ENCODE measurements around the gene DELE1. TPM values are rescaled to one million over a fixed set of nuclear protein-coding genes. Genes with fewer than 3 reads are reported as not detected.

Gene DELE1
- polyA plus RNA-seq, 1 experiment: 110 TPM

DNA sequence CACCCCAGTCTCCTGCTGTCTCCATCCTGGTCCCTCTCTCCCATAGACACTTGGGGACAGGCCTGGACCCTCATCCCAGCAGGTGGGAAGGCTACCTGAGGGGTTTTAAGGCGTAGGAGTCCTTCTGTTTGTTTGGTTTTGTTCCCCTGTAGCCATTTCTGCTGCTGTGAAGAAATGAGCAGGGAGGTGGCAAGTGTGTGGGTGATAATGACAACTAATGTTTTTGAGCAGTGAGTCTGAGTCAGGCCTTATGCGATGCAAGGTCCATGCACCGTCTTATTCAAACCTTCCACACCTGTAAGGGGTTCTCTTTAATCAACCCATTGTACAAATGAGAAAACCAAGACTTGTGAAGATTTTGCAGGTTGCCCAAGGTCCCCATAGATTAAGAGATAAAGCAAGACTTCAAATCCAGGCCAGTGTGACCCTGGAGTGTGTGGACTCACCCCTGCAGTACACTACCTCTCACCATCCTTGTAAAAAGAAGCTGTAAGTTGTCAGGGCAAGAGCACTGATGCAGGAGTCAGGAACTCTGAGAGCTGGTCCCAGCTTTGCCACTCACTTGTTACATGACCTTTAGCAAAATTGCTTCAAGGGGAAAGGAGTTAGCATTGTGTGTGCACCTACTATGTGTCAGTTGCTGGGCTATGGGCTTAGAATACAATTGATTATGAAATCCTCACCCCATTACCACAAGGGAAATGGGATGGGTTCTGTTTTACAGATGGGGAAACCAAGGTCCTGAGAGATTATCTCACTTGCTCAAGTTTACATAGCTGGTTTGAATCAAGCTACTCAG lies 26.7 kb downstream of the DELE1 start:
- no peak for DNase-seq (ENCODE audit: low read depth)
- TF ChIP-seq, protein P1, sequence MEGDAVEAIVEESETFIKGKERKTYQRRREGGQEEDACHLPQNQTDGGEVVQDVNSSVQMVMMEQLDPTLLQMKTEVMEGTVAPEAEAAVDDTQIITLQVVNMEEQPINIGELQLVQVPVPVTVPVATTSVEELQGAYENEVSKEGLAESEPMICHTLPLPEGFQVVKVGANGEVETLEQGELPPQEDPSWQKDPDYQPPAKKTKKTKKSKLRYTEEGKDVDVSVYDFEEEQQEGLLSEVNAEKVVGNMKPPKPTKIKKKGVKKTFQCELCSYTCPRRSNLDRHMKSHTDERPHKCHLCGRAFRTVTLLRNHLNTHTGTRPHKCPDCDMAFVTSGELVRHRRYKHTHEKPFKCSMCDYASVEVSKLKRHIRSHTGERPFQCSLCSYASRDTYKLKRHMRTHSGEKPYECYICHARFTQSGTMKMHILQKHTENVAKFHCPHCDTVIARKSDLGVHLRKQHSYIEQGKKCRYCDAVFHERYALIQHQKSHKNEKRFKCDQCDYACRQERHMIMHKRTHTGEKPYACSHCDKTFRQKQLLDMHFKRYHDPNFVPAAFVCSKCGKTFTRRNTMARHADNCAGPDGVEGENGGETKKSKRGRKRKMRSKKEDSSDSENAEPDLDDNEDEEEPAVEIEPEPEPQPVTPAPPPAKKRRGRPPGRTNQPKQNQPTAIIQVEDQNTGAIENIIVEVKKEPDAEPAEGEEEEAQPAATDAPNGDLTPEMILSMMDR (IDR thresholded peaks at IDR 0.05; ENCODE audit: insufficient read depth, low read depth, low read length): no peak
- H3K27me3 ChIP-seq (ENCODE audit: control insufficient read depth, insufficient read depth, low read length): peaks cover 2% of the 10 kb centered on the region; the same call in 1 of the 2 replicates
- CTCF ChIA-PET: interaction anchor here (1.2 to 1.8 kb wide), 6 partner anchors 9 to 258 kb away, joined by 3 to 11 read pairs (median 4); partner anchors contain the start of gene DELE1
- POLR2A ChIA-PET: no interaction called here
- no peaks in the 10 kb centered on the region for H3K36me3 ChIP-seq (ENCODE audit: control insufficient read depth, insufficient read depth, low read length)
- H3K4me3 ChIP-seq (ENCODE audit: low read depth, low read length): no peak overlapping the region

GRCh38 chr5:141951332-141951781 lies 27.7 kb downstream of the DELE1 start:
- TF ChIP-seq, protein P1 (IDR thresholded peaks at IDR 0.05; ENCODE audit: insufficient read depth, low read depth, low read length): peak; percentile 47
- Histone ChIP-seq H3K4me3 (ENCODE audit: low read depth, low read length) (no peak overlapping the region), H3K36me3 (ENCODE audit: control insufficient read depth, insufficient read depth, low read length) (no peaks in the 10 kb centered on the region), H3K27me3 (ENCODE audit: control insufficient read depth, insufficient read depth, low read length) (peaks cover 2% of the 10 kb centered on the region; the same call in 1 of the 2 replicates)
- POLR2A ChIA-PET: no interaction called here
- CTCF ChIA-PET: interaction anchor here (1.2 to 1.8 kb wide), 5 partner anchors 9 to 259 kb away, joined by 3 to 11 read pairs (median 4); partner anchors contain the start of gene DELE1
- no peak for DNase-seq (ENCODE audit: low read depth)

- CTCF ChIA-PET: interaction anchor here (1.8 to 13.2 kb wide), 2 partner anchors 9 to 256 kb away, joined by 11 to 293 read pairs; no protein-coding TSS in a partner anchor
- H3K36me3 ChIP-seq (ENCODE audit: control insufficient read depth, insufficient read depth, low read length): no peaks in the 10 kb centered on the region
- no peak for DNase-seq (ENCODE audit: low read depth)
- TF ChIP-seq, protein P1 (IDR thresholded peaks at IDR 0.05; ENCODE audit: insufficient read depth, low read depth, low read length): no peak
- POLR2A ChIA-PET: no interaction called here
- no peak overlapping the region for H3K4me3 ChIP-seq (ENCODE audit: low read depth, low read length)
- H3K27me3 ChIP-seq (ENCODE audit: control insufficient read depth, insufficient read depth, low read length): peaks cover 2% of the 10 kb centered on the region; the same call in 1 of the 2 replicates
These were observed 28.3 kb downstream of the DELE1 start for GRCh38 chr5:141952020-141952419.

DNA sequence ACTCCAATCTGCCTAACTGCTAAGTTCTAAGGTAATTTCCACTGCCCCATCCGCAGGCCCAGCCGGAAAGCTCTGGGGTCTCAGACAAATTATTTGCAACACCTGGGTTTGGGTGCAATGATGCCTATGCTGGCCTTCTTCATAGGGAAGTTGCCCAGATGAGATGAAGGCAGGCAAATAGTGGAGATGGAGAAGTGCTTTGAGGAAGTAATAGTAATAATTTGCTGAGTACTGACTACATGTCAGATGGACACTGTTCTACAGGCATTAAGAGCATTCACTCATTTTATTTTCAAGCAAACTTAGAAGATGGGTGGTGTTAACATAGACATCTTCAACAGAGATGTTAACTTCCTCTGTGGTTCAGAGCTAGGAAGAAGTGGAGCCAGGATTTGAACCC lies 30.5 kb downstream of the DELE1 start:
- POLR2A ChIA-PET: no interaction called here
- DNase-seq (ENCODE audit: low read depth): no peak
- CTCF ChIA-PET: interaction anchor here (1.2 to 13.2 kb wide), 4 partner anchors 15 to 258 kb away, joined by 3 to 293 read pairs (median 6); partner anchors contain the start of gene RNF14
- TF ChIP-seq, protein P1 (IDR thresholded peaks at IDR 0.05; ENCODE audit: insufficient read depth, low read depth, low read length): no peak
- Histone ChIP-seq H3K36me3 (ENCODE audit: control insufficient read depth, insufficient read depth, low read length) (no peaks in the 10 kb centered on the region), H3K27me3 (ENCODE audit: control insufficient read depth, insufficient read depth, low read length) (peaks cover 2% of the 10 kb centered on the region; the same call in 1 of the 2 replicates), H3K4me3 (ENCODE audit: low read depth, low read length) (no peak overlapping the region)

- POLR2A ChIA-PET: no interaction called here
These were observed 33.8 kb downstream of the DELE1 start for GRCh38 chr5:141957367-141957996.

More at GRCh38 chr5:141957367-141957996, 33.8 kb downstream of the DELE1 start:
- Histone ChIP-seq H3K27me3 (ENCODE audit: control insufficient read depth, insufficient read depth, low read length) (peaks cover 2% of the 10 kb centered on the region; the same call in 1 of the 2 replicates), H3K4me3 (ENCODE audit: low read depth, low read length) (no peak overlapping the region), H3K36me3 (ENCODE audit: control insufficient read depth, insufficient read depth, low read length) (no peaks in the 10 kb centered on the region)
- TF ChIP-seq, protein P1 (IDR thresholded peaks at IDR 0.05; ENCODE audit: insufficient read depth, low read depth, low read length): no peak
- CTCF ChIA-PET: interaction anchor here (0.5 to 13.2 kb wide), 7 partner anchors 11 to 1511 kb away, joined by 3 to 293 read pairs (median 14); partner anchors contain the start of genes PCDH1 and RNF14
- no peak for DNase-seq (ENCODE audit: low read depth)
